H4 (cell line): ENCODE measurements around the gene SNAPIN. TPM values are rescaled to one million over a fixed set of nuclear protein-coding genes. Genes with fewer than 3 reads are reported as not detected.
"Not testable (repeated sequence)": the region's sequence is repeated elsewhere in the genome, so short reads cannot be mapped to it uniquely, and the experiment has no call there.

Experiments used
- DNase-seq: peaks from one replicate; pipeline ENCODE4 v3.0.0-alpha.2; 2015; ENCODE audit warnings: low spot score
- total RNA-seq: library from RNA; depleted of rRNA; stranded (reverse); fragments of >200 nt; shearing (Covaris generic); gene quantifications from 2 replicates; pipeline ENCODE4 v1.2.3, GENCODE V29; 2014

Gene SNAPIN
- total RNA-seq, 1 experiment from 2014 or later: 98.7 TPM

DNA sequence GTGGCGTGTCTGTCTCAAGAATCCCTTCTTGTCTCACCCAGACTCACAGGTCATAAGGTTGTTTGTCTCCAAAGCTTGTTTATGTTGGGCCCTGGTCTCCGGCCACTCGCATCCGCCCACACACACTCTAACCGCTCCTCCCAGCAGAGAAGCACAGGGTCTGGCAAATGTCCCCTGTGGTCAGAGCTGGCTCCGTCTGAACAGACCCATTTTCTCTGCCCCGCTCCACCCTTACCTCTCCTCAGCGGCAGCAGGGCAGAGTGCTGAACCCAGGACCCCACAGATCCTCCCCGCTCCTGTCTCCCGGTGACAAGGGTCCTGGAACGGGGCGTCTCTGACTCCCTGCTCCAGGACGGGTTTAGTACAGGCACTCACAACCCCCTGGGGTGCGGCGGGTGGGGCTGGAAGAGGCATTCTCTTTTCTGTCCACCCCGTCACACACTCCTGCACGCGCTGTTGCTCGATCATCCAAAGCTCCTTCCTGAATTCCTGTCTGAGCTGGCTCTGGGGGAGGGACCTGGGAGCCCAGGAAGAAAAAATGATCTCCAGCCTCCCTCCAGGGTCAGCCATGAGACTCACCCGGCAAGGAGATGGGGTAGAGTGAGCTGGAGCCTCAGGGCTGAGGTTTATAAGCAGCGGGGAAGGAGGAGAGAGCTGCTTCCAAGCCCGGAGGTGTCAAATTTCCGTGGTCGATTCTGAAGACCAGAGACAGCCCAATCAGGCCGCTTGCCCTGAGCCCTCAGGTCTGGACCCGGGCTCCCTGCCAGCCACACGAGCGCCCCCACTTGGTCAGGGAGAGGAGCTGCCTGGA, 31.4 kb upstream of the SNAPIN start, which contains the start of gene S100A13:
TSS of gene S100A13 (minus strand) at position 602 of the 811 bp plus-strand sequence. CDS start 1,033 bp downstream, outside the sequence.
- peak; percentile 94 for DNase-seq

DNA sequence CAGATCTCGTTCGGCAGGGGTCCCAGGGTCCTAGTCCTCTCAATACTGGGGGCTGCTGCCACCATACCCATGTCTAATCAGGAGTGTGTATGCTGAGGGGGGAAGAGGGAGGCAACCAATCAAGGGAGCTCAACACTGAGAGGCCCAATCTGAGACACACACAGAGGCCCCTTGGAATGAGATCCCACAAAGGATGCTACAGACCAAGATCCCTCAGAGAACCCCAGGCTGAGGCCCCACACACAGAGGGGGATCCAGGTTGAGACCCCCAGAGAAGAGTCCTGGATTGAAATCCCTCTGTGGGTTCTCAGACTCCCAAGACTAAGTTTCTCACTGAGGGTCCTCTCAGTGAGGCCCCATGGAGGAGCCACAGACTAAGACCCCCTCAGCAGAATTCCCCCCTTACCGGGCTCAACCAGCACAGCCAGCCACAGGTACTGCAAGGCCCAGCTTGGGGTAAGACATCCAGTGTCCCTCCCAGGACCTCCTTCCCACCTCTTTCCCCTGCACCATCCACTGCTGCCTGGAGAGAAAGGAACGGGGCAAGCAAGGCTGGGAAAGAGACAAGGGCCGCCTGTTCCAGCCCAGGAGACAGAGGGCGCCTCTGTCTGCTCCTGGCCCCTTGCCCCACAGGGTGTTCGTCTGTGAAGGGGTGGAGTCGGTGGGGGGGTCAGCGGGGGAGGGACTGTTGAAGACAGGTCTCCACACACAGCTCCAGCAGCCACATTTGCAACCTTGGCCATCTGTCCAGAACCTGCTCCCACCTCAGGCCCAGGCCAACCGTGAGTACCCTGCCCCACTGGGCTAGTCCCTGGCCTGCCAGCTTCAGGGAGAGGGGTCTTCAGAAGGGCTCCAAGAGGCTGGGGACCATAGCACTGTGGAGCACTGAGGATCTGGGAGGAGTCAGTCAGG, 30.5 kb upstream of the SNAPIN start, which contains the start of gene S100A1:
TSS of gene S100A1 (plus strand) at position 720 of the 912 bp plus-strand sequence. CDS start 2,088 bp downstream, outside the sequence.
- no peak for DNase-seq

DNA sequence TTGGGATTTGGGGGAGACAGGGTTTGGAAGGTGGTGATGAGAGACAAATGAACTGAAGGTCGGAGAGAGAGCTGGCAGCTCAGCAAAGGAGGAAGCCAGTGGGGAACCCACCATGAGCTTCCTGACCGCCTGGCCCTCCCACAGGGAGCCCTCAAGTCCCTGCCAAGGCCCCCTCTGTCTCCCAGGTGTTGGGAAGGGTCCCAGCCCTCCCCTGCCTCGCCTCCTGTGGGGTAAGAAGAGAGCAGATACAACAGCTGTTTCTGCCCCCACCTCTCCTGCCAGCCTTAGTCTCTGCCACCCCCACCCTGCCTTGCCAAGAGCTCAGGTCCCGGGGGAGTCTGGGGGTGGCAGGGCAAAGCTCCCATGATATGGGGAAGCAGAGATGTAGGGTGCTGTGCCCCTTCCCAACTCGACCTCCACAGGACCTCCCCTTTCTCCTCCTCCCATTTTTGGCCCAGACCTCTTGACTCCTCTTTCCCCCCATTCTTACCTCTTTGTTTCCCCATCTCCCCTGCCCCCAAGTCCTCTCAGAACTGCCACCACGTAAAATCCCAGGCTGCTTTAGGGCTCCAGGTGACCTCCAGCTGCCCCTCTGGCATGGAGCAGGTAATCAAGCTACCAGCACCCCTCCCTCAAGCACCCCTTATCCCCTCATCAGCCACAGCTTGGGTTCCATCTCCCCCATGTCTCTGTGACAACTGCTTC, 29.7 kb upstream of the SNAPIN start:
- DNase-seq: no peak

GRCh38 chr1:153629343-153629665, 29.2 kb upstream of the SNAPIN start:
- no peak for DNase-seq

DNA sequence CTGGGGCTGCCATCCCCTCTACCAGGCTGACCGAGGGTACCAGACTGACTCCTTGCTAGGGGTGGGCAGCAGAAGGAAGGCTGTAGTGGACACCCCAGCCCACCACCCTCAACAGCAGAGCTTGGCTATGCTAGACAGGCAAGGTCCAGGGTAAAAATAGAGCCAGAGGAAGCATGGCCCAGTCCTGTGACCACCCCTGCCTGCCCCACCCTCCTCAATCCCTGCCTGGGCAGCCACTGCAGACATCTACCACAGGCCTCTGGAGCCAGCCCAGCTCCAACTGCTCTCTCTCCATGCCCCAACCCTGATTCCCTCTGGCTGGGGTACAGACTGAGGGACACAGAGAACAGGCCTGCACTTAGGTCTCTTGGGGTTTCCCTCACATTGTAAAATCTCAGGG, 28.5 kb upstream of the SNAPIN start:
- DNase-seq: no peak

DNA sequence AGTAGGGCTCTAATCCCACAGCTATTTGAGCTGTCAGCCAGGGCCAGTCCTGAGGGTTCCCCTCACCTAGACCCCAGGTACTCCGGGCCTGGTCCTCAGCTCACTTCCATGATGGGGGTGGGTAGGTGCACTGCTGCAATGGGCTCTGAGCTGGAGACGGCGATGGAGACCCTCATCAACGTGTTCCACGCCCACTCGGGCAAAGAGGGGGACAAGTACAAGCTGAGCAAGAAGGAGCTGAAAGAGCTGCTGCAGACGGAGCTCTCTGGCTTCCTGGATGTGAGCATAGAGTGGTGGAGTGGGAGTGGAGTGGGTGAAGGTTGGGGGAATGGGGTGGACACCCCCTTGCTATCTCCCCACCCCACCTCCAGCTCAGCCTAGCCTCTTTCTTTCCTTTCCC, 28.1 kb upstream of the SNAPIN start:
- no peak for DNase-seq

DNA sequence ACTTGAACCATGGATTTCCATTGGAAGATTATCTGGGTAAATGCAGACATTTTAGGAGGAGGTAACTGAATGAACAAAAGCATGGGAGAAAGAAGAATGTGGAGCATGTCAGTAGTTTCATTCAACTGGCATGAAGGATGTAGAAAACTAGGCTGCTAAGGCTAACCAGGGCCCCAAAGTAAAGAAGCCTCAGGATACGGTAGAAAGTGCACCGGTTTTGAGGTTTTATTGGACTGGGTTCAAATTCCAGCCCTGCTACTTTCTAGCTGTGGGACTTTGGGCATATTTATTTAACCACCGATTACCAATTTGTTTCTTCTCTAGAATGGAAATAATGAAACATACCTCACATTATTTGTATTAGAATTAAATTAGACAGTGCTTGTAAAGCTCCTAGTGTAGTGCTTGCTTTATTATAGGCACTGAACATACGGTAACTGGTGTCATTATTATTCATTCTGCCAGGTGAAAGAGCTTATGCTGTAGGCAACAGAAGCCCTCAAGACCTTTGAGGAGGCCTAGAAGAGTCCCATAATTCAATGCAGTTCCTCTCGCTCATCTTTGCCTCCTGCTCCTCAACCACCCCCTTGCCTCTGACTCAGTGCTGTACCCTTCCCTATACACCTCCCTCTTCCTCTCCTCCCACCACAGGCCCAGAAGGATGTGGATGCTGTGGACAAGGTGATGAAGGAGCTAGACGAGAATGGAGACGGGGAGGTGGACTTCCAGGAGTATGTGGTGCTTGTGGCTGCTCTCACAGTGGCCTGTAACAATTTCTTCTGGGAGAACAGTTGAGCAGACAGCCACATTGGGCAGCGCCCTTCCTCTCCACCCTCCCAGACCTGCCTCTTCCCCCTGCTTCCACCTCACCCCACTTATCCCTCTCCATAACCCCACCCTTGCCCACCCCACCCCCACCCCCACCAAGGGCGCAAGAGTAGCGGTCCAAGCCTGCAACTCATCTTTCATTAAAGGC, 27.2 kb upstream of the SNAPIN start:
- DNase-seq: no peak

DNA sequence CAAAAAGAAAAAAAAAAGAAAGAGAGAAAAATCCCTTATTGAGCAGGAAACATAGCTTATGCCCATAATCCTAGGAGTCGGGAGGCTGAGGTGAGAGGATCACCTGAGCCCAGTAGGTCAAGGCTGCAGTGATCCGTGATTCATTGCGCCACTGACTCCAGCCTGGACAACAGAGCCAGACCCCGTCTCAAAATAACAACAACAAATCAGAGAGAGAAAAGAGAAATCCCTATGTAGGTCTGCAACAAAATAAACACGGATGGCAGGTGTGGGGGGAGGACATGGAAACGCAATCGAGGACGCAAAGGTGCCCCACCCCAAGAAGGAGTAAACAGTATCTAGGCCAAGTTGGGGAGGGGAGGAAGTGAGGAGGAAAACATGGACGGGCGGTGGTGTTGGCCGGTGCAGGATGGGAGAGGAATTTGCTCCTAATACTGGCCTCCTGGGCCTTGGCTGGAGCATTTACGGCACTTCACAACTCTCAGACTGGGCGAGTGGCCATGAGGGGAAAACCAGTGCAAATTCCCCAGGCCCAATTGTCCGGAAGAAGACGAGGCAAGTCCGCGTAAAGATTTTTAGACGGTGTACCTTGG, 25.2 kb upstream of the SNAPIN start:
- no peak for DNase-seq

DNA sequence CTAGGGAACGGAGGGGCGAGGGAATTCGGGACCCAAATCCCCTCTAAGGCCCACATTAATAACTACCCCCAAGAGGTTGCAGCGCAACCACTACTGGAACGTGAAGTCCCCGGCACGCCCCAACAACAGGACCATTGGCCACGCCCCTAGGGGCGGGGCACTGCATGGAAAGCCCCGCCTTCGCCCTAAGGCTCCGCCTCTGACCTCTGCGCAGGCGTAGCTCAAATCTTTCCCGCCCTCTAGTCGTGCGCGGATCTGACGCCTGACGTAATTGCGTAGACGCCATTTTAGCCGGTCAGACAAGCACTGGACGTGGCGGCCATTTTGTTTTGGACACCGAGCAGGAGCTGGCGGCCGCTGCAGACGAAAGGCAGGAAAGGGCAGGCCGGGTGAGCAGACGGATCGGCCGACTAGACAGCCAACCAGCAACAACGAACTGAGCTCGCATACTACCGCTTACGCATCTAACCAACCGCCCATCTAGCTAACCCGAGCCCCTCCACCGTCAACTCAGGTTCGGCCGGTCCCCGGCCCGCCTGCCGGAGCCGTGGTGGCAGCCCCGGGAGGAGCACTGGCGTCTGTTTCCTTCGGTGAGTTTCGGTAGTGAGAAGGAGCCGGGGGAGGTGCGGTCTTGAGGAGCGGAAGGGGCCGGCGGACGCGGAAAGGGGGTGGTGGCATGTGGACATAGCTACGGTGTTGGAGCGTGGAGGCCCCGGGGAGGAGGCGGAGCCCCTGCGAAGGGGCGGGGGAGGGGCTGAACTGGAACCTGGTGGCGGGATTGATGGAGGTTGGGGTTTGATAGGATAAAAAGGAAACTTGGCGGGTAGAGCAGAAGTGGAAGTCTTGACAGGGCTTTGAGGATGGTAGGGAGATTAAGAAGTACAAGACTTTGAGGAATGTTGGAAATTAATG, 24.5 kb upstream of the SNAPIN start, which contains the start of gene CHTOP:
TSS of gene CHTOP (plus strand) at position 313 of the 912 bp plus-strand sequence. CDS start 2,523 bp downstream, outside the sequence.
- DNase-seq: peak; percentile 98

DNA sequence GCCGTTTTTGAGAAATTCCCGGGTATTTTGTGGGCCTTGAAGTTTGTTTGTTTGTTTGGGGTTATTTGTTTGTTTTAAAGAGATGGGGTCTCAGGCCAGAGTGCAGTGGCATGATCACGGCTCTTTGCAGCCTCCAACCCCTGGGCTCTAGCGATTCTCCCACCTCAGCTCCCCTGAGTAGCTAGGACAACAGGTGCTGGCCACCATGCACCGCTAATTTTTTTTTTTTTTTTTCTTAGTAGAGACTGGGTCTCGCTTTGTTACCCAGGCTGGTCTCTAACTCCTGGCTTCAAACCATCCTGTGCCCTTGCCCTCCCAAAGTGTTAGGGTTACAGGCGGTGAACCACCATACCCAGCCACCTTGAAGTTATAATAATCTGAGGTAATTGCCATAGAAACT, 22.6 kb upstream of the SNAPIN start:
- no peak for DNase-seq

DNA sequence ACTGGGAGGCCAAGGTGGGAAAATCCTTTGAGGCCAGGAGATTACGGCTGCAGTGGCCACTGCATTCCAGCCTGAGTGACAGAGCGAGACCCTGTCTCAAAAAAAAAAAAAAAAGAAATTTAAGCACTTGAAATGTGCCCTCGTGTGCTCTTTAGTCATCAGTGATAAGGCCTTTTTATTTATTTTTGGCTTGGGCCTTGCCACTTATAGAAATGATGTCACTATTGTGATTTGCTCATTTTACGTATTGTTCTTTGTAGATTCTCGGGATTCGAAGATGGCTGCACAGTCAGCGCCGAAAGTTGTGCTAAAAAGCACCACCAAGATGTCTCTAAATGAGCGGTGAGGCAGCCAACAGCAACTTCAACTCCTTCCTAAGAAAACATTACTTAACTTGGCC, 22.2 kb upstream of the SNAPIN start:
- DNase-seq: no peak

- no peak for DNase-seq
Measured at GRCh38 chr1:153638261-153638660, 20.2 kb upstream of the SNAPIN start.

DNA sequence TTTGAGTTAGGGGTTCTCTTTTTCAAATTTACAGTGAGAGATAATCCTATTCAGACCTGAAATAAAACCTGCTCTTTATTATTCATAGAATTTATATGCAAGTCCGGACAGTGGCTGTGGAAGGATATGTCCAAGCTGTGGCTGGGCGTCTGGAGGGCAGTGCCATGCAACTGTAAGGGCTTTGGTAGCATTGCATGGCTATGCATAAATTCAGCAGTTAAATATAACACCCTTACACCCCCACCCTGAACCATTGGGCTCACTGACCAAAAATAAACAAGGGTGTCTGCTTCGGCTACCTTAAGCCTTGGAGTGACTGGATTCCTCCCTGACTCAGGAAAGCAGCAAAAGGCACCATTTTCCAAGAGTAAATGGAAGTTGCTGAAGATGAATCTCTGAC, 19.2 kb upstream of the SNAPIN start:
- DNase-seq: no peak

DNA sequence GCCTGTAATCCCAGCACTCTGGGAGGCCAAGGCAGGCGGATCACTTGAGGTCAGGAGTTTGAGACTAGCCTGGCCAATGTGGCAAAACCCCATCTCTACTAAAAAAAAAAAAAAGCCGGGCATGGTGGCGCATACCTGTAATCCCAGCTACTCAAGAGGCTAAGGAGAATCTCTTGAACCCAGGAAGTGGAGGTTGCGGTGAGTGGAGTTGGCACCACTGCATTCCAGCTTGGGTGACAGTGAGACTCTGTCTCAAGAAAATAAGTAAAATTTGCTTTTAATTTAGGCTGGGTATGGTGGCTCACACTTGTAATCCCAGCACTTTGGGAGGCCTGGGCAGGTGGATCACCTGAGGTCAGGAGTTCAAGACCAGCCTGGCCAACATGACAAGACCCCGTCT, 18.3 kb upstream of the SNAPIN start:
- DNase-seq: not testable (repeated sequence)

DNA sequence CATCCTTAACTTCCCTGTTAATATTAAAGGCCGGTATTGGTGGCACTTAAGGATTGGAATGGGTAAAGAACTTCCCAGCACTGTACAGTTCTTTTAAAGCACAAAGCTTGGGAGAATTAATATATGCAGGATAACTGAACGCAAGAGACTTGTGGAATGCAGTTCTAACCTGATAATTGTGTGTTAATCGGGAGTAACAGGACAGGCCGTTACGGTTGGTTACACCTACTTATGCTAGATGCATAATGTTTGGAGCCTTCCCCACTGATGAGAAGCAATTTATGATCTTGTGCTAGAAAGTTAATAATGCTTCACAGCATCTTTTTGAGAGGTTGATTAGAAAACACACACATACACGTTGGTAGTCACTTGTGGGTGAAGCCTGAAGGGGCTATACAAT, 17.6 kb upstream of the SNAPIN start:
- no peak for DNase-seq

- DNase-seq: no peak
Measured at GRCh38 chr1:153642161-153642560, 16.3 kb upstream of the SNAPIN start.

DNA sequence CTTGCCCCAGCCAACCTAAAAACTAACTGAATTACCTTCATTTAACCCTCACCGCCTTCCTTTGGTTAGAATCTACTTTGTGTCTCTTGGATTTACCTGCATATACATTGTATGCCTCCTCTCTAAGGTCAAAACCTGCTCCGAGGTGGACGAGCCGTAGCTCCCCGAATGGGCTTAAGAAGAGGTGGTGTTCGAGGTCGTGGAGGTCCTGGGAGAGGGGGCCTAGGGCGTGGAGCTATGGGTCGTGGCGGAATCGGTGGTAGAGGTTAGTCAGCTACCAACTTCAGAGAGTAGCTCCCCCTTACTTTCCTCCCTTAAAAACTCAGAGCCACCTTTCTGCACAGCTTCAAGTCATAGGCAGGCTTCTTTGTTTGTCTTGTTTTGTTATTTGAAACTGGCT, 15.4 kb upstream of the SNAPIN start:
- DNase-seq: no peak

DNA sequence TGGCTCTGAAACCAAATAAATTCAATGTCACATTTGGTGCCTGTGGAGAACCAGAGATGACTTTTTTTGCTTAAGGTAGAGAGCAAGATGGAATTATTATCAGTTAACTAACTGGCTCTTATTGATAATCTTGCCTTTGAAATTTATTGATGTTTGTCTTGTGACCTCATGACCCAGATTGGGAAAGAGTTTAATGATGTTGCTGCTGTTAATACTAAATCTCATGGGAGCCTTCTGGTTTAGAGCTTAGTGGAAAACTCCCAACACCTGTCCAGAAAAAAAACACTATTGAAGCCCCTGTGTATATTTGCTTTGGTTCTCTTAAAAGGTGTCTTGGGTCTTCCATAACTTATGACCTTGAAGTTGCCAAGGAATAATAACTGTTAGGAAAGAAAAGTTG, 14.7 kb upstream of the SNAPIN start:
- no peak for DNase-seq

DNA sequence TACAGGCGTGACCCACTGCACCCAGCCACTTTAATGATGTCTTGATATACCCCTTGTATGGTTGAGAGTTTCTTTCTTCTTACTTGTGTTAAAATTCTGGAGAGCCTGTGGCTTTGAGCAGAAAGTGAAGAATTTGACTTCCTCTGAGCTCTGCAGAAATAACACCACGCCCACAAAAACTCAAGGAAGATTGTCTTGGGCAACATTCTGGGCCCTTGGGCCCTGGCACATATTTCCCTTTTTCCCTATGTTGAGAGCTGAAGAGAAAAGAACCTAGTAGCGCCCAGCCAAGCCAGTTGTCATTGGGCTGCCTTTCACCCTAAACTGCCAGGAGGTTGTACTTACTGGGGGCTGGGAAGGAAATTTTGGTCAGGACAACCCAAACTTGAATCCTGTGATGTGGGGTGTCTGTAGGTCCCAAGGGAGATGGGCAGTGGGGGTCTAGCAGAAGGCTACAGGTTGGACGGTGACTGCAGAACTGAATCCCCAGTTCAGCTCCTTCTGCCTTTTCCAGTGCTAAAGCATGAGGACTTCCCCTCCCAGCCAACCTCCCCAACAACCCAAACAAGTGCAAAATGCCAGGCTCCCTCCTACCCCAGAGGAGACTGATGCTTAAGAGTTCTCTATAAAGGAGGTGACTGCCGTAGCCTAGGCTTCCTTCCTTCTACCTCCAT, 11.7 kb upstream of the SNAPIN start:
- no peak for DNase-seq
